GM12875 (cell line): Measurements from ENCODE around the gene RBM15B.

Experiments used
- H3K4me3 ChIP-seq: one replicate; pipeline ENCODE4 v1.5.1; 2011; ENCODE audit warnings: low read depth, low read length, control low read depth
- CTCF ChIP-seq: IDR thresholded peaks from 2 replicates; pipeline ENCODE4 v1.5.1; 2011; ENCODE audit warnings: low read depth, mild to moderate bottlenecking, control low read depth, inconsistent platforms, low read length, moderate library complexity, borderline replicate concordance; ENCODE audit not compliant: insufficient read depth

The RBM15B gene, protein sequence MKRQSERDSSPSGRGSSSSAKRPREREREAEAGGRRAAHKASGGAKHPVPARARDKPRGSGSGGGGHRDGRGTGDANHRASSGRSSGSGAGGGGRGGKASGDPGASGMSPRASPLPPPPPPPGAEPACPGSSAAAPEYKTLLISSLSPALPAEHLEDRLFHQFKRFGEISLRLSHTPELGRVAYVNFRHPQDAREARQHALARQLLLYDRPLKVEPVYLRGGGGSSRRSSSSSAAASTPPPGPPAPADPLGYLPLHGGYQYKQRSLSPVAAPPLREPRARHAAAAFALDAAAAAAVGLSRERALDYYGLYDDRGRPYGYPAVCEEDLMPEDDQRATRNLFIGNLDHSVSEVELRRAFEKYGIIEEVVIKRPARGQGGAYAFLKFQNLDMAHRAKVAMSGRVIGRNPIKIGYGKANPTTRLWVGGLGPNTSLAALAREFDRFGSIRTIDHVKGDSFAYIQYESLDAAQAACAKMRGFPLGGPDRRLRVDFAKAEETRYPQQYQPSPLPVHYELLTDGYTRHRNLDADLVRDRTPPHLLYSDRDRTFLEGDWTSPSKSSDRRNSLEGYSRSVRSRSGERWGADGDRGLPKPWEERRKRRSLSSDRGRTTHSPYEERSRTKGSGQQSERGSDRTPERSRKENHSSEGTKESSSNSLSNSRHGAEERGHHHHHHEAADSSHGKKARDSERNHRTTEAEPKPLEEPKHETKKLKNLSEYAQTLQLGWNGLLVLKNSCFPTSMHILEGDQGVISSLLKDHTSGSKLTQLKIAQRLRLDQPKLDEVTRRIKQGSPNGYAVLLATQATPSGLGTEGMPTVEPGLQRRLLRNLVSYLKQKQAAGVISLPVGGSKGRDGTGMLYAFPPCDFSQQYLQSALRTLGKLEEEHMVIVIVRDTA

DNA sequence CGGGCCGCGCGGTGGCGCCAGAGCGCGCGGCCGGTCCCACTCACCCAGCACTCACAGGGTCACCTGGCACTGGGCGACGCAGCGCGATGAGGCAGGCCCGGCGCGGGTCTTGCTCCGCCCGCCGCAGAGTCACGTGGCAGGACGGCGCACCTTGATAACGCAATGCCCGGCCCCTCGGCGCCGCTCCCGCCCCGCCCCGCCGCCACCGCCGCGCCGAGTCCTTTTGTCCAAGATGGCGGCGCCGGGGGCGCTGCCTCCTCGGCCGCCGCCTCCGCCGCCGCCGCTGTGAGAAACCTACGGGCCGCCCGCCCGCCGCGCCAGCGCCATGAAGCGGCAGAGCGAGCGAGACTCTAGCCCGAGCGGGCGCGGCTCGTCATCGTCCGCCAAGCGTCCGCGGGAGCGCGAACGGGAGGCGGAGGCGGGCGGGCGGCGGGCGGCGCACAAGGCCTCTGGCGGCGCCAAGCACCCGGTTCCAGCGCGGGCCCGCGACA is at the start of gene RBM15B:
Gene RBM15B, plus strand, starts transcription at position 211 of the 491 bp plus-strand sequence. Its CDS starts 115 bp downstream, at position 326.
- H3K4me3 ChIP-seq = peak within 1 kb of the TSS; percentile 57
- peak; percentile 95 for TF ChIP-seq CTCF

- H3K4me3 ChIP-seq = no peak overlapping the region
- TF ChIP-seq CTCF = no peak
Measured at GRCh38 chr3:51343918-51344687, 47.0 kb upstream of the RBM15B start.

GRCh38 chr3:51350751-51351150 is 40.3 kb upstream of the RBM15B start:
- no peak for TF ChIP-seq CTCF
- H3K4me3 ChIP-seq = no peak overlapping the region

- TF ChIP-seq CTCF = no peak
Measured at GRCh38 chr3:51353131-51353530, 38.0 kb upstream of the RBM15B start.

DNA sequence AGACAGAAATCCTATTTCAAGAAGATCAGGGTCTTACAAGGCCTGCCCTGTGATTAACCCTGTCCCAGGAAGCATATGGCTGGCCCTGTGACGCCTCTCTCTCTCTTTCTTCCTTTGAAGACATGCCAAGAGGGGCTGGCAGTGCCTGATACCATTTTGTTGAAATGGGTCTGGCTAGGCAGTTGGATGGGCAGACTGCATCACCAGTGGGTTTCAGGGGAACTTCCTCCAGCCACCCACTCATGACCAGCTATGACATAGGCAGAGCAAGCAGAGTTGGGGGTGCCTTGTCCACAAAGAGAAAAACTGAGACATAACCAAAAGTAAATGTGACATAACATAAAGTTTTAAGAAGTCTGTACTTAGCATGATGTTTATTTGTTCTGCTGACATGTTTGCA is 37.4 kb upstream of the RBM15B start:
- TF ChIP-seq CTCF = no peak
- H3K4me3 ChIP-seq = no peak overlapping the region

More at GRCh38 chr3:51353131-51353530, 38.0 kb upstream of the RBM15B start:
- H3K4me3 ChIP-seq = no peak overlapping the region

DNA sequence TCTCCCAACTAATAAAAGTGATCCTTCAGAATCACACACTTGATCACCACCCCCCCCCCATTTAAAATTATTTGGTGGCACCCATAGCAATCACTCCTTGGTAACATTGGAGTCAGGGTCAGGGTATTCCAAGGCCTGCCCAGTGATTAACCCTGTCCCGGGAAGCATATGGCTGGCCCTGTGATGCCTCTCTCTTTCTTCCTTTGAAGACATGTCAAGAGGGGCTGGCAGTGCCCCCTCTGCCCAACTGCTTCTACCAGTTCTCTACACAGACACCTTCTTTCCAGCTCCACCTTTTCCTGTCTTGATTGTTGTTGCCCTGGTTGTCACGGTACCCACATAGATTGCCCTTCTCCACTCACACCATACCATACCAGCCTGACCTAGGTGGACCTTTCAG is 36.9 kb upstream of the RBM15B start:
- no peak for TF ChIP-seq CTCF

More for the DNA sequence above, 36.9 kb upstream of the RBM15B start:
- H3K4me3 ChIP-seq = no peak overlapping the region
